ENCODE results near the gene IFT88. TPM values are rescaled to one million over a fixed set of nuclear protein-coding genes. Genes with fewer than 3 reads are reported as not detected.

The IFT88 gene
- total RNA-seq, 2 donors from 2014 or later = 10.8 to 22.0 TPM

DNA sequence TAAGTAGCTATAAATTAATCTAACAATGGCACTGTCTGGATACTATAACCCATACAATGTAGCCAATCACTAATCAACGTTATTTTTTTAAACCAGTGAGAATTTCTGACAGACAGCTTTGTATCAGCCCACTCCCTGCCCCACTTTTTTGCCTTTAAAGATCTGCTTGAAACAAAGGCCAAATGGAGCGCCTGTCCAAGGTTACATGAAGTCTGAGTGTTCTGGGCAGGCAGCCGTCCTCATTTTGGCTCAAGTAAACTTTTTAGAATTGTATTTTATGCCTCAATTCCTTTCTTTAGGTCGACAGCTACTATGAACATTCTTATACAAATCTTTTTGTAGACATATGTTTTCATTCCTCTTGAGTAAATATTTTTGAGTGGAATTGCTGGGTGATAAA lies 6.2 kb downstream of the IFT88 start:
- intact Hi-C loops (cut with DNase I) = no loop called here
- no peaks in the 10 kb centered on the region for H3K9me3 ChIP-seq
- TF ChIP-seq POLR2AphosphoS5 (IDR thresholded peaks at IDR 0.05) = no peak
- TF ChIP-seq, protein P1, sequence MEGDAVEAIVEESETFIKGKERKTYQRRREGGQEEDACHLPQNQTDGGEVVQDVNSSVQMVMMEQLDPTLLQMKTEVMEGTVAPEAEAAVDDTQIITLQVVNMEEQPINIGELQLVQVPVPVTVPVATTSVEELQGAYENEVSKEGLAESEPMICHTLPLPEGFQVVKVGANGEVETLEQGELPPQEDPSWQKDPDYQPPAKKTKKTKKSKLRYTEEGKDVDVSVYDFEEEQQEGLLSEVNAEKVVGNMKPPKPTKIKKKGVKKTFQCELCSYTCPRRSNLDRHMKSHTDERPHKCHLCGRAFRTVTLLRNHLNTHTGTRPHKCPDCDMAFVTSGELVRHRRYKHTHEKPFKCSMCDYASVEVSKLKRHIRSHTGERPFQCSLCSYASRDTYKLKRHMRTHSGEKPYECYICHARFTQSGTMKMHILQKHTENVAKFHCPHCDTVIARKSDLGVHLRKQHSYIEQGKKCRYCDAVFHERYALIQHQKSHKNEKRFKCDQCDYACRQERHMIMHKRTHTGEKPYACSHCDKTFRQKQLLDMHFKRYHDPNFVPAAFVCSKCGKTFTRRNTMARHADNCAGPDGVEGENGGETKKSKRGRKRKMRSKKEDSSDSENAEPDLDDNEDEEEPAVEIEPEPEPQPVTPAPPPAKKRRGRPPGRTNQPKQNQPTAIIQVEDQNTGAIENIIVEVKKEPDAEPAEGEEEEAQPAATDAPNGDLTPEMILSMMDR (IDR thresholded peaks at IDR 0.05) = no peak
- TF ChIP-seq POLR2A (IDR thresholded peaks at IDR 0.05) = no peak
- H3K4me3 ChIP-seq = no peak overlapping the region
- 63% methylated on average over 4 of the region's 4 CpGs for WGBS
- H3K27me3 ChIP-seq (replicated peaks; ENCODE audit: insufficient read depth) = no peaks in the 10 kb centered on the region
- H3K4me1 ChIP-seq (replicated peaks) = peaks cover under 1% of the 10 kb centered on the region
- DNase-seq (ENCODE audit: low spot score) = no peak
- no peaks in the 10 kb centered on the region for H3K36me3 ChIP-seq
- H3K27ac ChIP-seq = no peak overlapping the region

DNA sequence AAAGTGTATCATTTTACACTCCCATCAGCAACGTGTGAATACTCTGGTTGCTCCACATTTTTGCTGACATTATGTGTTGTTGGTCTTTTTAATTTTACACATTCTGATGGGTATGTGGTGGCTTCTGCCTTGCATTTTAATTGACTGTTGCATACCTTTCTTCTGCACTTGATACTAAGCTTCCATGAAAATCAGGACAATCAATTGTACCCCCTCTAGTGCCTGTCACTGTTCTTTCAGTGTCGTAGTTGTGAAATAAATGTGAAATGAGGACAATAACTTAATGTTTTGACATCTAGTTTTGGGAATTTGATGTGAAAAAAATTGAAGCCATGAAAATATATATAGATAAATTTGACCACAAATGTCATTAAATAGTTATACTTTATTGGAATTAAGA lies 6.7 kb downstream of the IFT88 start:
- no peaks in the 10 kb centered on the region for H3K9me3 ChIP-seq
- no peak overlapping the region for H3K4me3 ChIP-seq
- H3K4me1 ChIP-seq (replicated peaks) = no peaks in the 10 kb centered on the region
- intact Hi-C loops (cut with DNase I) = no loop called here
- H3K27ac ChIP-seq = no peak overlapping the region
- TF ChIP-seq, protein P1 (IDR thresholded peaks at IDR 0.05) = no peak
- TF ChIP-seq POLR2A (IDR thresholded peaks at IDR 0.05) (no peak), POLR2AphosphoS5 (IDR thresholded peaks at IDR 0.05) (no peak)
- H3K27me3 ChIP-seq (replicated peaks; ENCODE audit: insufficient read depth) = no peaks in the 10 kb centered on the region
- WGBS = 71% methylated on average over 2 of the region's 2 CpGs
- H3K36me3 ChIP-seq = no peaks in the 10 kb centered on the region
- DNase-seq (ENCODE audit: low spot score) = no peak

DNA sequence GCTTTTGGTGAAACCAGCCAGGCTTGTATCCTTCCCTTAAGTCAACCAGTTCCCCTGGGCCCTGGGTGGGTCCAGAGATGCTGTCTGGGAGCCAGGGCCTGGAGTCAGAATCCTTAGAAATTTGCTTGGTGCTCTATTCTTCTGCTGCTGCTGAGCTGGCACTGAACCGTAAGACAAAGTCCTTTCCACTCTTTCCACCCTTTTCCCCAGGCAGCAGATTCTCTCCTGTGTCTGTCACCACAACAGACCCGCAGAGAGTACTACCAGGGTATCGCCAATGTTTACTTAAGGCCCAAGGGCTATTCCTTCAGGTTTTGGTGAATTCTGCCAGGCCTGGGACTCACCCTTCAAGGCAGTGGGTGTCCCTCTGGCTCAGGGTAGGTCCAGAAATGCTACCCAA lies 12.2 kb downstream of the IFT88 start:
- Histone ChIP-seq H3K9me3 (no peaks in the 10 kb centered on the region), H3K27me3 (replicated peaks; ENCODE audit: insufficient read depth) (no peaks in the 10 kb centered on the region), H3K4me1 (replicated peaks) (no peaks in the 10 kb centered on the region), H3K27ac (no peak overlapping the region), H3K4me3 (no peak overlapping the region), H3K36me3 (no peaks in the 10 kb centered on the region)
- DNase-seq (ENCODE audit: low spot score) = no peak
- WGBS = 95% methylated on average over 3 of the region's 3 CpGs
- intact Hi-C loops (cut with DNase I) = no loop called here
- TF ChIP-seq POLR2A (IDR thresholded peaks at IDR 0.05) = no peak
- TF ChIP-seq POLR2AphosphoS5 (IDR thresholded peaks at IDR 0.05) = no peak
- TF ChIP-seq, protein P1 (IDR thresholded peaks at IDR 0.05) = no peak

DNA sequence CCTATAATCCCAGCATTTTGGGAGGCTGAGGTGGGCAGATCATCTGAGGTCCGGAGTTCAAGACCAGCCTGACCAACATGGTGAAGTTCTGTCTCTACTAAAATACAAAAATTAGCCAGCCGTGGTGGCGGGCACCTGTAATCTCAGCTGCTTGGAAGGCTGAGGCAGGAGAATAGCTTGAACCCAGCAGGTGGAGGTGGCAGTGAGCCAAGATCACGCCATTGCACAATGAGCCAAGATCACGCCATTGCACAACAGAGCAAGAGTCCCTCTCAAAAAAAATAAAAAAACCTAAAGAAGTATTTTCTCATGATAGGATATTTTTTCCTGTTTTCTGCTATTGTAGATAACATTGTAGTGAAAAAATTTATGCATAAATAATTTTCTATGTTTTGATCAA lies 13.3 kb downstream of the IFT88 start:
- H3K4me3 ChIP-seq = no peak overlapping the region
- no peaks in the 10 kb centered on the region for H3K27me3 ChIP-seq (replicated peaks; ENCODE audit: insufficient read depth)
- H3K36me3 ChIP-seq = no peaks in the 10 kb centered on the region
- no peaks in the 10 kb centered on the region for H3K9me3 ChIP-seq
- no peaks in the 10 kb centered on the region for H3K4me1 ChIP-seq (replicated peaks)
- no peak overlapping the region for H3K27ac ChIP-seq
- 95% methylated on average over 5 of the region's 5 CpGs for WGBS
- no peak for DNase-seq (ENCODE audit: low spot score)
- intact Hi-C loops (cut with DNase I) = no loop called here
- TF ChIP-seq POLR2A (IDR thresholded peaks at IDR 0.05) = no peak
- no peak for TF ChIP-seq POLR2AphosphoS5 (IDR thresholded peaks at IDR 0.05)

DNA sequence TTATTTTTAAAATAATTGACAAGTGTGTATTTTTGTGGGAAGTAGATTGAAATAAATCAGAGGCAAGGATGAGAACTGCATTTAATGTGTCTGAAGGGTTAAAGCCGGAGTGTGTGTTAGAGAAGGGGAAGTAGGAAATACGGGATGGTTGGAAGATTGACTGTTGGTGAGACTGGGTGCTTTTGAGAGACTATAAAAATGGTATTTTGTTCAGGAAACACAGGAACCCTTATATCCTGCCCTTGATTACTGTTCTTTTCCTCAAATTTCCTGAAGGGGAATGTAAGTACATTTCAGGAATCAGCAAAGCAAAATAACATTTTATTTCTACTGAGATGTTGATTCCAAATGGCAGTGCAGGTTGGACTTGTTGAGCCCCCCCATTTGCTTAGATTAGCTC lies 15.1 kb downstream of the IFT88 start:
- TF ChIP-seq, protein P1 (IDR thresholded peaks at IDR 0.05) = no peak
- TF ChIP-seq POLR2A (IDR thresholded peaks at IDR 0.05) = no peak
- no peak for TF ChIP-seq POLR2AphosphoS5 (IDR thresholded peaks at IDR 0.05)
- no peak overlapping the region for H3K27ac ChIP-seq
- WGBS = 84% methylated on average over 2 of the region's 2 CpGs
- no peaks in the 10 kb centered on the region for H3K9me3 ChIP-seq
- H3K36me3 ChIP-seq = no peaks in the 10 kb centered on the region
- no peaks in the 10 kb centered on the region for H3K4me1 ChIP-seq (replicated peaks)
- H3K4me3 ChIP-seq = no peak overlapping the region
- H3K27me3 ChIP-seq (replicated peaks; ENCODE audit: insufficient read depth) = no peaks in the 10 kb centered on the region
- intact Hi-C loops (cut with DNase I) = no loop called here
- DNase-seq (ENCODE audit: low spot score) = no peak
